Hippocampal formation (tissue), 2 donors: ENCODE measurements around the gene HIVEP3.
"Not testable (repeated sequence)": the region's sequence is repeated elsewhere in the genome, so short reads cannot be mapped to it uniquely, and the experiment has no call there.

ENCODE experiments used
- DNase-seq, 2 donors: peaks; one replicate each; lab custom pipeline; 2025; lab: John Stamatoyannopoulos, UW

Gene HIVEP3

DNA sequence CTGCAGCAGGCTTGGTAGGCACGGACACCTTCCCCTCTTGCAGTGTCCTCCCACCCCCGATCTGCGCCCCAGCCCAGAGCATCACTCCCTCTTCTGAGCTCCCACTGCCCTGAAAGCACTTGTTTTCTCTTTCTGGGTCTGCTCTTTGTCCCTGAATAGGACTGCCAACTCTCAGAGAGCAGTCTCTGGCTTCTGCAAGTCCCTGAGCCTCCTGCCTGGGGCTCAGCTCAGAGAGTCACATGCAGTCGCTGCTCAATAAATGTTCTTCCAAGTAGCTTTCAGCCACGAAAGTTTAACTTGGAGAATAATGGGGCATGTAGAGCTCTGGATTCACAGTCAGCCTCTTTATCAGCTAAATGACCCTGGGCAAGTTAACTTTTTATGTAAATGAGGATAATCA, 205.6 kb downstream of the HIVEP3 start:
- peak in 1 of 2 donors; percentile 29 for DNase-seq

DNA sequence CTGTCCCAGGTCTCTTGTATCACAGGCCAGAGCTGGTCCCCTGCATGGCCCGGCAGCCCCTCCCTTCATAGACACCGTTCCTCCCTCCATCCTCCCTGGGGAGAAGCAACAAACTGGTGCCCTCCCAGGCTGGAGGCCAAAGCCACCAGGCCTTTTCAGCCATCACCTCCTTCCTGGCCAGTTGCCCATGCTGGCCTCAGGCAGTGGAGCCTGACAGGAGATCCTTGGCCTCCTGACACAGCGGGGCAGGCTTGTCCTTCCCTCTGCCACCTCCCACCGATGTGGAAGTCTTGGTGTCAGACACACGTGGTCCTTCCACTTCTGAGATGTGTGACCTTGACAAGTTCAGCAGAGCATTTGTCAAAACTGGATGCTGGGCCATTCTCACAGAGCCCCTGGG, 206.0 kb downstream of the HIVEP3 start:
- no peak for DNase-seq

DNA sequence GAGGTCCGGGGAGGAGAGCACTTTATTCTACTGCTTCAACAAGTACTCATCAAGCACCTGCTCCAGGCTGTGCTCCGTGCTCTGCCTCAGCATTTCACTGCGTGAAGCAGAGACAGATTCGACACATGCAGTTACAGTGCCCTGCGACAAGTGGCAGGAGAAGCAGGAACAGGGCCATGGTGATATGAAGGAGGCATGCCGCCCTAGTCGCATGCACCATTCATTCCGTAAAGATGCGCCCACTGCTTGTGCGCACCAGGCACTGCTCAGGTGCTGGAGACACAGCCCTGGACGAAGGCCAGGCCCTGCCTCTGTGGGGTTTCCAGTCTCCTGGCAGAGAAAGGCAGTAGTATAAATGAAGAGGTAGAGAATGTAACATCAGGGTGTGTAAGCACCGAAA, 206.6 kb downstream of the HIVEP3 start:
- DNase-seq, result no peak

DNA sequence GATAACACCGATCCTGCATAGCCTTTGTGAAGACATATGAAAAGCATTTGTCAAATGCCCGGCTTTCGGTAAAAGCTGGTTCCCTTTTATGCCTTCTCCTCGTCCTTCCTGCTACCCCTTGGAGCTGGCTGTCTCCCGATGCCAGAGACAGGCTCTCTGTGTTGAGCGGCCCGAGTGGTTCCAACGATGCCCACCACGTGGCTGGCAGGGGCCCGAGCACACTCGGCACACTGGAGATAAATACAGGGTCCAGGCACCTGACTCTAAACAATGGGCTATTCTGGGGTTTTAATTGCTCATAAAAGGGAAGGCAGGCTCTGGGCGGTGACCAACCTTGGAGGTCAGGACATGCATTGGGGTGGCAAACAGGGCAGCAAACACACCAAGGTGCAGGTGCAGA, 207.1 kb downstream of the HIVEP3 start:
- DNase-seq, result no peak

DNA sequence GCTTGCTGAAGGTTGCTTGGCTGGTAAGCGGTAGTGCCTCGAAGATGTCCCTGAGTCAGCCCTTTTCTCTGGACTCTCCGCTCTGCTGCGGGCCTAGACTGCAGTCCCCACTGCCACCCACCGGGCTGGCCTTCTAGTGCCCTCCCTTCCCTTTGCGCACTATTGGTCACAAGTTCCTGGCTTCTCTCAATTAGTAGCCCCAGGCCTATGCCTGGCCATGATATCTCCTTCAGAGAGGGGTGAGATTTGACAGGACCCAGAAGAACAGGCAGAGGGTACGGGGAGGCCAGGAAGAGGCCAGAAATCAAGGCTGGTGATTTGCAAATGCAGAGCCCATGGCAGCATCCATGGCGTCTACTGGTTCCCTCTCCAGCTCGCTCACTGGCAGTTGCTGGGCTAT, 207.7 kb downstream of the HIVEP3 start:
- no peak for DNase-seq

DNA sequence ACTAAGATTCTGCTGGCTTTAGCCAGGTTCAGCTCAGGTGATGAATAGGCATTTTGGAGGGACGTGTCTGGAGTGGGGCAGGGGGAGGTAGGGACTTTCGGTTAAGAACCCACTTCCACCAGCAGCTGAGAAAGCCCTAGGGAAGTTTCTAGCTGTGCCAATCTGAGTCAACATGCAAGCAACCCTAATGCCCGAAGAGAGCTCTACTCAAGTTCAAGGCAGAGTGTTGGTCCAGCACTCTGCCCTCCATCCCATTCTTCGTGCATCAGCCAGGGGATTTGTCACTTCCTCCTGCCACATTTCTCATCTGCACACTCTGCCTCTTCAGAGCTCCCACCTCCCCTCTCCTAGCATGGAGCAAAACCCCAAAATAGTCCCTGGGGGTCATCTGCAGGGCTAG, 208.8 kb downstream of the HIVEP3 start:
- DNase-seq, result no peak

DNA sequence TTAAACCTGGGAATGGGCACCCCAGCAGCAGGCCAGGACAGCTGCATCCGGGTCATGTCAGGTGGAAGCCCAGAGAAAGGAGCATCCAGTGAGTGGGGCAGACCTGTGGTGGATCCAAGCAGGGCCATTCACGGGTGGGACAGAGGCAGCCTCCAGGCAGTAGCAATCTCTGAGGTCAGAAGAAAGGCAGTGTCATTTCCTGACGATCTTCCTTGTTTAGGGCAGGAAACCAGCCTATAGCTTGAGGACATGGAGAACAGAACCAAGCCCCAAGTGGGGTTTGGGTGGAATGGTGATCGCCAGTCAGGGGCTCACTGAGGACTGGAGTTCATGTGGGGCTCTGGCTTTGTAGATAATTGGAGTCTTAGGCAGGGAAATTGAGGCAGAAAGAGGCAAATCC, 209.4 kb downstream of the HIVEP3 start:
- DNase-seq, result no peak

DNA sequence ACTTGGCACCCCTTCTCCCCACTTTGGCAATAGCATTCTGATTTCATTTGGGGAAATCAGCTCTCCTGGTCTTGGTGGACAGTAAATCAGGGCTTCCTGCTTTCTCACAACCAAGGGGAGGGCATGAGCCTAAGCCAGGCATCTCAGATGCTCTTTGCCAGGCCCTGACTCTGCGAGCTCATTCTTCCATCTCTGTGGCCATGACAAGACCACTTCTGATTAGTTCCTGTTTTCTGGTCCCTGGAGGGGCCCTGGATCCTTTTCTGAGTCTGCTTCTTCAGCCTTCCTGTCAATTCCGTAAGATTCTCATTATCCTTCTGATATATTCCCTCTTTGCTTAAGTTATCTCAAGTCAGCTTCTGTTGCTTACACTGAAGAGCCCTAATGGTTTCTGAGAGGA, 210.4 kb downstream of the HIVEP3 start:
- DNase-seq, result no peak

DNA sequence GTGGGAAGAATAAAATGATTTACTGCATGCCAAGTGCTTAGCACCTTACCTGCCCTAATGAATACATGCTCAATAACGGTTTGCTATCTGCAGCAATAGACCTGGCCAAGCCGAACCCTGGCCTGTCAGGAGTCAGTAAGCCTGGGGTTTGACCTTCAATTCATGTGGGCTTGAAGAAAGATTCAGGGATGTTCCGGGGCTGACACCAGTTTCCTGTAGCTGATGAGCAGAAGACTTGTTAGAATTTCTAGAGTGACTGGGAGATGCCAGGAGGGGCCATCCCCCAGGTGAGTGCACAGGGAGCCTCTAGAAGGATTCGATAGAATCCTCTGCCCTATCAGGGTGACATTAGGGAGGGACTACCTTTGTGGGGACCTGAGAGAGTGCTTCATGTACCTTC, 210.9 kb downstream of the HIVEP3 start:
- no peak for DNase-seq

DNA sequence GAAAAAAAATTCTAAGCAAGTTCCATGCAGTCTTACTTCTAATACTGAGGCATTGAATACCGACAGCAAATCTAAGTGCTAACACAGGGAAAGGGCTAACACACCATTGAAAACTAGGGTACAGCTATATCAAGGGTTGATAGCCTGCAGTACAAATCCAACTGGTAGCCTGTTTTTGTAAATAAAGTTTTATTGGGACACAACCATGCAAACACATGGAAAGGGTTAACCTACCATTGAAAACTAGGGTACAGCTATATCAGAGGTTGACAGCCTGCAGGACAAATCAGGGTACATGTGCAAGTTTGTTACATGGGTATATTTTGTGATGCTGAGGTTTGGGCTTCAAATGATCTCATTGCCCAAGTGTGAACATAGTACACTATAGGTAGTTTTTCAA, 212.9 kb downstream of the HIVEP3 start:
- DNase-seq, result no peak

DNA sequence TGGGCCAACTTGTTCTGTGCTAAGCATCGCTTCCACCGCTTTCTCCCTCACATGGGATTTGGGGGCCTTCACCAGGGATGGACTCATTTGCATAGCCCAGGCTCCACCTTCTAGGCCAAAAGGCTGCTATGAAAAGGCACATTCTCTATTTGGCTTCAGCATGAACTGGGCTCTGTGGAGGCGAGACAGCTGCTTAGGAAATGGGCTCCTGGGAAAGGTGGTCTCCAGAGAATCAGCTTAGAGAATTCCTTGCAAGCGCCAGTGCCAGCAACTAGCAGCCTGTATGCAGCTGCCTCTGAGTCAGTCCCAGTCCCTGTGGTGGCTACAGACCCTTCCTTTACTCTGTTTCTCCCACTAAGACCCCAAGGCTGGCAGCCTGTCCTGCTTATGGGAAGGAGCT, 214.5 kb downstream of the HIVEP3 start:
- no peak for DNase-seq

DNA sequence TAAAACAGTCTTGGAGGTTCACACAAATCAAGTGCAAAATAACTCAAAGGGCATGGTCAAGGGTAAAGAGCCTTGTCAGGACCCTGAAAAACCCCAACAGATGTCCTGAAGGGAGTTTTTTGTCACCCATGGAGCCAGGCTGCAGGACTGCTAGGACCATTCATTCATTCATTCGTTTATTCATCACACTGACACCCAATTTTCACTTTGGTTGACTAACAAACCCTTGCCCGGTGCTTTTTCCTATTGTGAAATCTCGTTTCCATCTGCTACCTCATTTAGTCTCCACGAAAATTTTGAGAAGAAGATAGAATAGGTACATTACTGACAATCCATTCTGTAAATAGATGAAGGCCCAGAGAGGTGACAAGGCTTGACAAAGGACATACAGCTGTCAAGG, 216.0 kb downstream of the HIVEP3 start:
- DNase-seq, result no peak

DNA sequence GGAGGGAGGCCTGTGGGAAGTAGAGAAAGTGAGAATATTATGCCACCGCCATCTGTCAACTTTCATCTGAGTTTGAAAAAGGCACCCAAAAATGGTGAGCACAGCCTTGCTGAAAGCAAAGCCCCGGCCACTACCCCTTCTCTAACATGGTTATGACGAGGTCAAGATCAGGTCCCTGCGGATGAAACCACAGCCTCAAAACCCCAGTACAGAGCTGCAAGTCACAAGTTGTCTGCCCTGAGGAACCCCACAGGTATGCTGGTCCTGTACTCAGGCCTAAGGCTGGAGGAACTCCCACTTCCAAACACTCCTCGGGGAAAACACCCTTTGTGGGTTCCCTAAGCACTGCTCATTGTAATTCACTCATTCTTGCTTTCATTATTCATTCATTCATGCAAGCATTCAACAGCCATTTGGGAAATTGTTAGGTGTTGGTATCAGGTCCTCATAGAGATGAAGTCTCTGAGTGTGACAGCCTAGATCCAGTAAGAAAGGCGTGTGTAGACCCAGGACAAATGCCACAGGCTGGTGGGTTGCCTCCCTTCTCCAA, 217.7 kb downstream of the HIVEP3 start:
- no peak for DNase-seq

DNA sequence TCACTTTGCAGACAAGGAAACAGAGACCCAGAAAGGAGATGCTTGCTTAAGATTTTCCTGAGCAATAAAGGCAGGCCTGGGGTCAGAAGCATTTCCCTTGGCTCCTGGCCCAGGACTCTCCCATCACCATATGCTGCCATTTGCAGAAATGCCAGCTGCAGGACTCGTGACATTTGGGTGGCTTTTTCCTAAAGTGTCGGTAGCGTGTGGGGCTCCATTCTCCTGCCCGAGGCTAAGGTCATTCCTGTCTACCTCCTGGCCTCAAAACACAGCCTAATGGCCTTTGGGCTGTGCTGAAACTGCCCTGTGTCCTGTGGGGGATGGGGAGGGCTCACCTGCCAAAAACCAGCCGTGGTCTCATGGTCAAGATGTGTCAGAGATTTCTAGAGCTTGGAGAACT, 218.1 kb downstream of the HIVEP3 start:
- no peak for DNase-seq

DNA sequence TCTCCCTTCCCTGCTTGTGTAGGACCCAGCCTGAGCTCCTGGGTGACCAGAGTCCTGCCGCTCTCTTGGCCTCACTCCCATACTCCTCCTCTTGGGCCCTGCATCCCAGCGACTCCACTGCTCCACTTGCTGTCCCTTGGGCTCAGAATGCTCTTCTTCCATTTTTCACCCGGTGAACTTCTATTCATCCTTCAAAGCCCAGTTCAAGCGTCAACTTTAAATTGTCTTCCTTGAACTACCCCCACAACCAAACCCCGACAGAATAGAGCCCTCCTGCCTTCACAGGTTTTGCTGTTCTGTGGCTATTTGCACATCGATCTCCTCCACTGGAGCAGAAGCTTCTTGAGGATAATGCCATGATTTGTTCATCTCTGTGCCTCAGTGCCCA, 218.9 kb downstream of the HIVEP3 start:
- no peak for DNase-seq

DNA sequence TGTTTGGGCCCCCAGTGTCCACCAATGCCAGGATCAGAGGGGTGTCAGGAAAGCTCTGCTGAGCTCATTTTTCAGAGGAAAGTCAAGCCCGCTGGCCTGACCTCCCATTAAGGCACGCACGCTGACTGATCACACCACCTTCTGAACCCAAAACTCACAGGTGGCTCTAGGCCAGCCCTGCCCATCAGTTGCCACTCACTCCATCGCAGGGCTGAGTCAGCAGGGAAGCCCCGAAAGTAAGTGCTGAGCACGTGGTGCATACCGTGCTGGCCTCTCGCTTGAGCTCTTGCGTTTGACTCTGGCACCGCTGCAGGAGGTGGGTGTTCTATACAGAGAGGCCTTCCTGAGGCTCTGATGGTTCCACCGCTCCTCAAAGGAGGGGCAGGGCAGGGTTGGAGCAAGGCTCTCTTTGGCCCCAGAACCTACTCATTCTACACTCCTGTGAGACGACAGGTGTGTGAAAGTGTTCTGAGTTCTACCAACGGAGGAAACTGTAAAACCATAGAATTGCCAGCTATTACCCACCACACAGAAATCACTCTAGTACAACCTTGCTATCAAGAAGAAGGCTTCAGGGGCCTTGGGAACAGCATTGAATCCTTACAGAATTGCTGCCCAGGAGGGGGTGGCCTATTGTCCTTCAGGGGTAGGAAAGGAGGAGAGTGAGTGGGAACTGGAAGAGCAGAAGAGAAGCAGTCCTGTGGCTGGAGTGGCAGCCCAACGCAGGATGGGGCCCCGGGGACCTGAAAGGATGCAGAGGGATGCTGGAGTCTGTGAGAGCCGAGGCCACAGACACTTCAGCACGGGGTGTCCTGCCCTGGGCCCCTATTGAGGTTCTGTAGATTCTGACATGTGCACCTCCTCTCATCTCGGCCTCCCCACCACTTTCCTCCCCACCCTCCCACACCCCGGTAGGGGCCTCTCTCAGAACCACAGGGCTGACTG, 219.5 kb downstream of the HIVEP3 start:
- no peak for DNase-seq

DNA sequence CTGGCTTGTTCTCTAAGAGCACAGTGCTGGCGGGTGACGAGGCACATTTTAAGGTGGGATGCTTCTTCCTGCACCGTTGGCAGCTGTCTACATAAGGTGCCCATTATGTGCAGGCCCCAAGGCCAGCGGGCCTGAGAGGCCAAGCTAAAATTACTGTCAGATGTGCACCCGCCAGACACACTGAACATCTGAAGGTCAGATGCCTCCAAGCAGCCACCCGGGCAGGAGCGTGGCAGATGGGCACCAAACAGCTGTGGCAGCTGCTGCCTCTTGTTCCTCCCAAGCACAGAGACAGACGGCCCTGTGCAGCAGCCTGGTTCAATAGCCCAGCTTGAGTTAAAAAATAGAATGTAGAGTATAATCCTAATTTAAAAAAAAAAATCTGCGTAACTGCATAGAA, 222.3 kb downstream of the HIVEP3 start:
- no peak for DNase-seq

DNA sequence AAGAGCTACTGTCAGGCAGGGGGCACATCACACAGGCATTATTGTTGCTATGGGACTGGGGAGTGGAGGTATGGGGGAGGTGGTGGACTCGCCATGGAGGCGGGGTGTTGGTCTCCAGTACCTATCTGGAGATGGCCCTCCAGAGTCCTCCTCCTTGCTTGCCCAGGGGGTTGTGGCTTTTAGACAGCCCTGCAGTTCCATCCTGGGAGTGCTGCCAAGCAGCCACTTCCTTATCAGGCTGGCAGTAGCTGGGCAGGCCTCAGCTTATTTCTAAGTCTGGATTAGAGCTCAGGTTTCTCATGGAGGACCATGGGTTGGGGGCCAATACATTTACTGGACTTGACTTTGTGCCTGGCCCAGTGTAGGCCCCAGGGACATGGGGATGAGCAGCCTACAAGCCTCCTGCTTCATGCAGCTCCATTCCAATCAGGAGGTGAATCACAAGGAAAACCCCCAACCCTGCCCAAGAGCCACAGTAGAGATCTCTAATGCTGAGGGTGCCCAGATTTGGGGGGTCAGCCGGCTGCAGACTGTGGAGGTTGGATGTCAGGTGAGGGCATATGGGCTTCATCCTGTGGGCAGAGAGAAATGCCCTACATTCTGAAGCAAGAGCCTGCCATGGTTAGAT, 223.5 kb downstream of the HIVEP3 start:
- peak in 1 of 2 donors; percentile 25 for DNase-seq

DNA sequence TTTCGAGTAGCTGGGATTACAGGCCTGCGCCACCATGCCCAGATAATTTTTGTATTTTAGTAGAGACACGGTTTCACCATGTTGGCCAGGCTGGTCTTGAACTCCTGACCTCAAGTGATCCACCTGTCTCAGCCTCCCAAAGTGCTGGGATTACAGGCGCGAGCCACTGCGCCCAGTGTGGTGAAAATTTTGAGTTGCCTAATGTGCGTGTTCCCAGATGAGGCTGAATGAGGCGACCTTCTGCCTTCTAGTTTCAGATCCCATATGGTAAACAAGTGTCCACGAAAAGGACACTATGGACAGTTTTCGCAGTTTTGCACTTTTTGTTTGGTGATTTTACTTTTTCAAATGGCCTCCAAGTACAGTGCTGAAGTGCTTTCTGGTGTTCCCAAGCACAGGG, 226.8 kb downstream of the HIVEP3 start:
- DNase-seq, result not testable (repeated sequence)

DNA sequence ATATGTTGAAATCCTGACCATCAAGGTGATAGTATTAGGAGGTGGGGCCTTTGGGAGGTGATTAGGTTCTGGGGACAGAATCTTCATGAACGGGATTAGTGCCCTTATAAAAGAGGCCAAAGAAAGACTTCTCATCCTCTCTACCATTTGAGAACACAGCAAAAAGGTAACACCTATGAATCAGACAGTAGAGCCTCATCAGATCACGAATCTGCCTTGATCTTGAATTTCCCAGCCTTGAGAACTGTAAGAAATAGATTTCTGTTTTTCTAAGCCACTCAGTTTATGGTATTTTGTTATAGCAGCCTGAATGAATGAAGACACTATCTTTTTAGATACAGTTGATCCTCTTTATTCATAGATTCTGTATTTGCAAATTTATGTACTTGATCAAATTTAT, 227.3 kb downstream of the HIVEP3 start:
- no peak for DNase-seq

DNA sequence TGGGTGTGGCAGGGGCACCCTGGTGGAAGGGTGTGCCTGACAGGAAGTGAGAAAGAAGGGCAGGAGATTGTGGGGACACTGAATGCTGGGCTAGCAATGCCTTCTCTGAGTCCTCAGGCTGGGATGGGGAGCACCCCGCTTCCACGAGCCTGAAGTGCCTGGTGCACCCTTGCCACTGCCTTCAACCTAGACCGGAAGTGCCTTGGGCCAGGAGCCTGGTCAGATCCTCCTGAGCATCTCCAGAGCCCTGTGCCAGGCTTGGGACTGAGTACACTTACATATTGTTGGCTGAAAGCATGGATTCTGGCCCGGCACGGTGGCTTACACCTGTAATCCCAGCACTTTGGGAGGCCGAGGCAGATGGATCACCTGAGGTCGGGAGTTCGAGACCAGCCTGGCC, 228.4 kb downstream of the HIVEP3 start:
- no peak for DNase-seq

DNA sequence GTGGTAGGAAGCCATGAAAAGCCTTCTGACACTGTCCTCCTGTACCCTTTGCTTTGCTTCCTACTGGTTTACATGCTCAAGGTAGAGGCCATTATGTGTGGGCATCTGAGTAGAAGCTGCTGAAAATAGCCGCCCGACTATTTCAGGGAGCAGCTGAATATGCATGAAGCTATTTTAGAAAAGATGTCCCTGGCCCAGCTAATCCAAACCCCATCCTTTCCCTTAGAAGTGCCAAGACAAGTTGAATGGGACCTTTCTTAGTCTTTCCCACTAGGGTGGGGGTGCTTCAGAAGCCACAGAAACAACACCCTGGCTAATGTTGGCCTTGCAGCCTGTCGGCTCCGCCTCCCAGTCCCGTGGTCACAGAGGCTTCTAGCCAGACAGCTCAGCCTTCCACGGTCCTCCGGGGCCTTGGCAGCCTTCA, 229.2 kb downstream of the HIVEP3 start:
- DNase-seq, result peak; percentile 64 to 67

DNA sequence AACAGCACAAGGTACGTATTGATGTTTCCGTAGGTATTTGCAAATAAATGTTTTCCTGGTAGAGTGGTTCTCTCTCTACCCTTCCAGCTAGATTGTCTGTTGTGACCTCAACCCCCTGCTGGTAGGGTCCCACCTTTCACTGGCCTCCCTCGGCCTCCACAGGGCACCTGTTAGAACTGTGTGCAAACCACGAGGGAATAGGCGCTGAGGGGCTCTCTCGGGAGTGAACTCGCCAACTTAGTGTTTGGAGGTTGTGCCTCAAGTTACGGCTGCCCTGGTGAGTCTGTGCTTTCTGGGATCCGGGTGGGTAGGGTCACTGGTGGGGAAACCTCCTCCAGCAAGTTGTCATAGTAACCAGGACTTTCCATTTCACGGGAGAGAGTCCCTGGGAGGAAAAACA, 229.6 kb downstream of the HIVEP3 start:
- DNase-seq, result no peak
